K562 treated with DMSO at 1 percent for 48 hours (cell line): ENCODE results near the gene TNKS1BP1. TPM values are rescaled to one million over a fixed set of nuclear protein-coding genes. Genes with fewer than 3 reads are reported as not detected.

Experiments
- total RNA-seq: library from RNA; unstranded; fragments of 300-600 nt; gene quantifications from 2 replicates; pipeline ENCODE4 v1.2.3, GENCODE V29; 2022; ENCODE audit warnings: low replicate concordance; ENCODE audit errors: extremely low read depth

The TNKS1BP1 gene
- not detected in 2 replicates for total RNA-seq

GRCh38 chr11:57324886-57325734 lies at the start of gene TNKS1BP1:
Gene TNKS1BP1, minus strand, starts transcription at chr11:57324952. Its CDS starts 3,067 bp downstream, at chr11:57321885.

GRCh38 chr11:57338142-57338541 lies 13.4 kb upstream of the TNKS1BP1 start, which contains the start of gene P2RX3:
Gene P2RX3, plus strand, starts transcription at chr11:57338352. Its CDS starts 199 bp downstream, at chr11:57338551.

GRCh38 chr11:57335343-57336110 lies 10.8 kb upstream of the TNKS1BP1 start, which contains the start of gene SSRP1:
Gene SSRP1, minus strand, starts transcription at chr11:57335892. Its CDS starts 771 bp downstream, at chr11:57335121.

Other genes with a start within 250 kb of the TNKS1BP1 start
- not detected in 2 replicates for gene LRRC55, start 143.0 kb downstream of the TNKS1BP1 start, total RNA-seq
- gene APLNR, start 87.7 kb downstream of the TNKS1BP1 start, total RNA-seq: not detected in 2 replicates
- gene SSRP1, start 10.9 kb upstream of the TNKS1BP1 start, total RNA-seq: not detected in 2 replicates
- gene P2RX3, start 13.4 kb upstream of the TNKS1BP1 start, total RNA-seq: not detected in 2 replicates
- not detected in 2 replicates for gene PRG3, start 56.2 kb upstream of the TNKS1BP1 start, total RNA-seq
- gene PRG2, start 65.7 kb upstream of the TNKS1BP1 start, total RNA-seq: not detected in 2 replicates
- not detected in 2 replicates for gene SLC43A3, start 102.2 kb upstream of the TNKS1BP1 start, total RNA-seq
- gene RTN4RL2, start 135.6 kb upstream of the TNKS1BP1 start, total RNA-seq: not detected in 2 replicates
- gene SLC43A1, start 190.8 kb upstream of the TNKS1BP1 start, total RNA-seq: not detected in 2 replicates
- gene TIMM10, start 205.8 kb upstream of the TNKS1BP1 start, total RNA-seq: not detected in 2 replicates
- not detected in 2 replicates for gene SMTNL1, start 212.6 kb upstream of the TNKS1BP1 start, total RNA-seq
- gene UBE2L6, start 242.7 kb upstream of the TNKS1BP1 start, total RNA-seq: not detected in 2 replicates